Head of caudate nucleus (tissue), 42 donors: ENCODE results near the gene RAB22A.

ENCODE experiments used
- DNase-seq, 42 donors: peaks; one replicate each; pipeline versions ENCODE4 v3.0.0 to v3.0.0-alpha.2; 2020 to 2021; ENCODE audit warnings: mixed read lengths in 7 of 42
- intact Hi-C: fragments of 100-400 bp; cut with DNase I; formaldehyde crosslinking; loops from one replicate; pipeline ENCODE4 v1.15.0; 2022

RAB22A gene

DNA sequence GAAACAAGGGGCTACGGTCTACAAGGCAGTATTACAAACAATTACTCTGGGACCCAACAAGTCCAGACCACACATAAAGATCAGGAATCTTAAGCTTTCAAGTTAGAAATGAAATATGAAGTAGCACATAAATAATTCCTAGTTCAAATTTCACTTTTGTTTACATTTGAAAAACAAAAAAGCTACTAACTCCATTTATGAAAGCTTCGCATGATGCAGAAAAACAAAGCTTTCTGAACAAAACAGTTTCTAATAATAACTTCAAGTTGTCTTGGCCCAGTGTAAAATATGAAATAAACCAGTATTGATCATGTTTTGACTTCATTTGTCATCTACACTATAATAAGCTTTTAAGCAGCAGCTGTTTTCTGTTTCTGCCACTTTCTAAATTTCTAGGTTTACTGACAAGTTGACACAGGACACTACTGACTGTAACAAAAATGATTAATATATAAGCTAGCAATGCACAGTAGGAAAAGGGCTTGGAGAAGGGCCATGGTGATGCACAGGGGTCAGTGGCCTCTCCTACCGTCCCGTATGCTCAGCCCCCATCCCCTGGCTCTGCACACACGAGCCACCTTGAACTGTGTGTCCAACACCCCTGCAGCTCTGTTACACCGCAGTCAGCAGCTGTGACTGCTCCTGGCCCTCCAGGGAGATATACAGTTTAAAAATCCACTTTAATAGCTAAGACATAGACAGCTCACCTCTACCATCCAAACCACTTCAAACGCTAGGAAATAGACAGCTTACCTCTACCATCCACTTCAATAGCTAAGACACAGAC is 13.3 kb upstream of the RAB22A start:
- intact Hi-C loops, result no loop called here
- DNase-seq, result peak in 2 of 42 donors; percentile 19 to 21

GRCh38 chr20:58297394-58297793 is 12.1 kb upstream of the RAB22A start:
- DNase-seq, result peak in 2 of 42 donors; percentile 1 to 12
- intact Hi-C loops, result no loop called here

DNA sequence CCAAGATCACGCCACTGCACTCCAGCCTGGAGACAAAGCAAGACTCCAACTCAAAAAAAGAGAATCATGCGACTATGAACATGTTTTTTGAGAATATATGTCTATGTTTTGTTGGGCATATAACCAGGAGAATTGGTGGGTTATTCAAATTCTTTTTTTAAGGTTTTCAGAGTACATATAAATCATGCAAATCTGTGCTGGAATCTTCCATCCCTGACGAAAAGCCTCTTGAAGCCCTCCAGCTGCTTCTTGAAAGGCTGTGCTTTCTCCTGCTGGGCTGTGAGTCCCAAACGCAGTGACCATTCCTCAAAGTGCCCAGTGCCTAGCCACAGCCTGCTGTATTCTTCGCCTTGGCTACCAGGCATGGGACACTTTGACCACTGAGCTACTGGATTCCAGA is 9.2 kb upstream of the RAB22A start:
- intact Hi-C loops, result no loop called here
- DNase-seq, result peak in 1 of 42 donors; percentile 26

- intact Hi-C loops, result no loop called here
- peak in 1 of 42 donors; percentile 4 for DNase-seq
Observed at GRCh38 chr20:58303547-58303946, 6.0 kb upstream of the RAB22A start.

DNA sequence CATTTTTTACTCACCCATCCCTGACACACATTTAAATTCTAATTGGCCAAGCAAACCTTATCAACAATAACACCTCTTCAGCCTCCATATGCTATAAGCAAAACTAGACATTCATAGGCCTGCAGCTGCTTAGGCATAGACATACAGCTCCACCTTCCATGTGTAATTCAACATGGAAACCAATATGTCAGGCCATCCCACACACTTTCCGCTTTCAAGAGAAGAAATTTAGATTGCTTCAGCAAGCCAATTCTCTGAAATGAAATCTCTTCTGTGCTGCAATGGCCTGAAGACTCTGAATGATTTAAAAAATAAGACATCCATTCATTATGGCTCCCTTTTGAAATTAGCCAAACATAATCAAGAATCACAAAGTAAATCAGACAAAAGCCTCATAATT is 4.5 kb upstream of the RAB22A start:
- intact Hi-C loops, result no loop called here
- DNase-seq, result peak in 2 of 42 donors; percentile 13 to 19

DNA sequence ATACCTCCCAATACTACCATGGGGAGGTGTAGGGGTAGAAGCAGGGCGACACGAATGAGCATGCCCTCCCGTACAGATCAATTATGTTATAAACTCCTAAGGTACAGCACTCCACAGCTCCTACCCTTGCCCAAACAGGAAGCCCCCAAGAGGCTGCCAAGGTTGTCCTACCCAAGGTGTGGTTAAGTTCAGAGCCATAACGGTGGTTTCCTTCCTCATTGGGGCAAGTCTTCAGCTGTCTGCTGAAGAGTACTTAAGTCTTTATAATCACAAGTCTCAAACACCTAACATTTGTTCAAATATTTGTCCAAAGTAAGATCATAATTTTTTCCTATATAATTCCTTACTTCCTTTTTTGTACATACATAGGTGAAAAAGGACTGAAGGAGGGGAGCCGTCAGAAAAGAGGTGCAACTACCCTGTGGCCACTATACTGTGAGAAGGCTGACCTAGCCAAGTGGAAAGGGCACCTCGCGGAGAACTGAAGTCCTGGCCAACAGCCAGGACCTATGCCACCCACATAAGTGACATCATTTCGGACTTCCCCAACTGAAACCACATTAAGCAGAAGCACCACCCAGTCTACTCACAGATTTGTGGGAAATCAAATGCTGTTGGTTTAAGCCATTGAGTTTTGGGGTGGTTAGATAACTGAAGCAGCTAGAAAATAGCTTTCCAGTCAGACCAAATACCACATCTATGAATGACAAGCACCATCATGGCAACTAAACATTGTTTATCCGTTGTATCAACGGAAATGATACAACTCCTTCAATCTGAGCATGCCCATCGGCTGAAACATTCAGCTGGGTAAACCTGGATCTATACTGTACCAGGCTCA is 2.9 kb upstream of the RAB22A start:
- DNase-seq, result peak in 14 of 42 donors; percentile 10 to 49 (median 30)
- intact Hi-C loops, result no loop called here

GRCh38 chr20:58307270-58307669 is 2.2 kb upstream of the RAB22A start:
- intact Hi-C loops, result no loop called here
- no peak for DNase-seq

DNA sequence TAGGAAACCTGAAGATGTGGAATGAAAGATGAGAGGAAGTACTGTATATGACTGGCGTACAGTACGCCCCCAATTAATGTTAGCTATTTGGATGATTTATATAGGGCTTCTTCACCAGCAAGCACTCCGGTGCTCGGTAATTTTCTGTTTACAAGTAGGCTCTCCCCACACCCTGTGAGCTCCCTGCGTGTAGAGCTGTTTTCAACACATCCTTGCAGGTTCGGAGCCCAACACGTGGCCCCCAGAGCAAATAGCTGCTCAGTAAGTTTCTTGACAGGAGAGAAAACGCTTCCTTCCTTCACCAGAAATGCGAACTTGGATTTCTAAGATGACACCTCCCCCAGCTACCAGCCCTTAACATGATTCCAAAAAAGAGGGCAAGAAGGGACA is 1.2 kb upstream of the RAB22A start:
- intact Hi-C loops, result no loop called here
- DNase-seq, result peak in 1 of 42 donors; percentile 43

- peak in 37 of 42 donors; percentile 13 to 83 (median 58) for DNase-seq
- intact Hi-C loops, result no loop called here
Observed at GRCh38 chr20:58308680-58309527, 611 bp upstream of the RAB22A start.

DNA sequence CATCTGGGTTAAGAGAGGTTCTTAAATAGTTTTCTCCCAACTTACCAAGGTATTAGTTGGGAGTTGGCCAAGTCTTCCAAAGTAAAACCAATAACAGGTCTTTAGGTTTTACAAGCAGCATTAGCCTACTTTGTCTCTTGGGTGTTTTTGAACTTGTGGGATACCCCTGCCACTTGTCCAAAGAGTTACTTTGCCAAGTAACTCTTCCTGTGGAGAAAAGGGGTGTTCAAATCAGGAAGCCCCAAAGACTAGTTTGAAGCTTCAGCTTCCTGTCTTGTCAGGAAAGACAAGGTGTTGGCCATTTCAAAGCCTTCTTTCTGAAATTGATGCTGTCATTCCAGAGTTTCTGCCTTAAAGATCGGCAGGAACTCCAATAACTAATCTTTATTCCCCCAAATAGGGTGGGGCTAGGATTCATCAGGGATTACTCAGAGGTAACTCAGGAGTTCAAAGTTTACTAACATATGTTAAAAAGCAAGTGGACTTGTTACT is 822 bp downstream of the RAB22A start:
- intact Hi-C loops, result loop anchor here (5.0 kb wide), 1 partner anchor 77 kb away; the partner anchor contains the start of gene VAPB
- DNase-seq, result no peak

- intact Hi-C loops, result loop anchor here (5.0 kb wide), 1 partner anchor 74 kb away; the partner anchor contains the start of gene VAPB
- no peak for DNase-seq
Observed at GRCh38 chr20:58312836-58313235, 3.3 kb downstream of the RAB22A start.

- intact Hi-C loops, result loop anchor here (5.0 kb wide), 1 partner anchor 74 kb away; the partner anchor contains the start of gene VAPB
Observed at GRCh38 chr20:58313396-58313795, 3.9 kb downstream of the RAB22A start.

DNA sequence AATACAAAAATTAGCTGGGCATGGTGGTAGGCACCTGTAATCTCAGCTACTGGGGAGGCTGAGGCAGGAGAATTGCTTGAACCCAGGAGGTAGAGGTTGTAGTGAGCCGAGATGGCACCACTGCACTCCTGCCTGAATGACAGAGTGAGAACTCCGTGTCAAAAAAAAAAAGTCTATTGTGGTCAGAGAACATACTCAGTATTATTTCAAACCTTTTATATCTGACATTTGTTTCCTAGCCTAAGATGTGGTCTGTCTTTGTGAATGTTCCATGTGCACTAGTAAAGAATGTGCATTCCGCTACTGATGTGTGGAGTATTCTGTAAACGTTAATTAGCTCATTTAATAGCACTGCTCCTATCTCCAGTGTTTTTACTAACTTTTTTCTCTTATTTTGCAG is 11.7 kb downstream of the RAB22A start:
- intact Hi-C loops, result no loop called here
- DNase-seq, result no peak

More at GRCh38 chr20:58313396-58313795, 3.9 kb downstream of the RAB22A start:
- peak in 1 of 42 donors; percentile 39 for DNase-seq

DNA sequence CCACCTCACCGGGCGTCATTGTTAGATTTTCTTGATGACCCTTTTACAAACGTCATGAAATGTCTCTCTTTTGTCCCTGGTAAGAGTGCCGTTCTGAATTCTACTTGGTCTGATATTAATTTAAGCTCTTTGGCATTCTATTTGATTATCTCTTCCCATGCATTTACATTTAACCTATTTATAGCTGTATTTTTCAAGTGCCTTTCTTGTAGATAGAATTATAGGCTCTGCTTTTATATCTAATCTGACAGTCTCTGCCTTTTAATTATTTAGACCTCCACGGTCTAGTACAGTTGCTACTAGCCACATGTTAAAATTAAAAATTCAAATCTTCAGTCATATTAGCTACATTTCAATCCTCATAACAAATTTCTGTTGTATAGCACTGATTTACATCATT is 12.6 kb downstream of the RAB22A start:
- intact Hi-C loops, result no loop called here
- no peak for DNase-seq

DNA sequence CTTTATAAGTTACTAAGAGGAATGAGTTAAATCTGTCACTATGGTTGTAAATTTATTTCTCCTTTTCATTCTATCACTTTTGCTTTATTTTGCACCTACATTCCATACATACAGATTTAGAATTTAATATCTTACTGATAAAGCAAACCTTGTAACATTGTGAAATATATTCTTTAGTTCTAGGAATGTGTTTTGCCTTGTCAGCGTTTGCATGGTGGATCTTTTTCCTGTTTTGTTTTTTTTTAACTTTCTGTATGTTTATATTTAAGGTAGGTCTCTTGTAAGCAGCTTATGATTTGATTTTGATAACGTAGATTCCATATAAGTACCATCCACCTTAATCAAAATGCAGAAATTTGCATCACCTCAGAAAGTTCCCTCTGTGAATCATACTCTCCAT is 16.4 kb downstream of the RAB22A start:
- intact Hi-C loops, result no loop called here
- no peak for DNase-seq

- intact Hi-C loops, result no loop called here
- DNase-seq, result no peak
Observed at GRCh38 chr20:58327211-58327610, 17.7 kb downstream of the RAB22A start.

GRCh38 chr20:58328836-58329235 is 19.3 kb downstream of the RAB22A start:
- DNase-seq, result no peak
- intact Hi-C loops, result no loop called here

DNA sequence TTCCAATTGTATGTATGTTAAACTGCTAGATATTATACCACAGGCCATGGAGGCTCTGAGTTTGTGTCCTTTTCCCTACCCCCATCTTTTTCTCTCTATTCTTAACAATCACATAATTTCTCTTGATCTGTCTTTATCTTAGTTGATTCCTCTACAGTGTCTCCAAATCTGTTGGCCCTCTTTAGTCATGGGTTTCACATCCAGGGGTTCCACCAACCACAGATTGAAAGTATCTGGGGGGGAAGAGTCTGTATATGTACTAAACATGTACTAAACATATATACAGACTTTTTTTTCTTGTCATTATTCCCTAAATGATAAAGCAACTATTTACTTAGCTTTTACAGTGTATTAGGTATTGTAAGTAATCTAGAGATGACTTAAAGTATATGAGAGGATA is 20.2 kb downstream of the RAB22A start:
- DNase-seq, result no peak
- intact Hi-C loops, result no loop called here

- intact Hi-C loops, result no loop called here
- DNase-seq, result no peak
Observed at GRCh38 chr20:58330249-58330648, 20.7 kb downstream of the RAB22A start.
